HepG2 (cell line): ENCODE measurements around the gene TRIM27. TPM values are rescaled to one million over a fixed set of nuclear protein-coding genes. Genes with fewer than 3 reads are reported as not detected.

Experiments used
- RORA ChIP-seq: sonication (generic); formaldehyde crosslinking; IDR thresholded peaks from 2 replicates; pipeline ENCODE4 v1.5.0; 2020; ENCODE audit warnings: mild to moderate bottlenecking, missing genetic modification reagents, moderate library complexity
- SYNCRIP ChIP-seq: fragments of 200-400 bp; formaldehyde crosslinking; IDR thresholded peaks from 2 replicates; pipeline ENCODE4 v1.6.1; 2018; ENCODE audit warnings: mild to moderate bottlenecking, low read depth, low read length; ENCODE audit not compliant: insufficient read depth
- TMF1 ChIP-seq: sonication (generic); formaldehyde crosslinking; IDR thresholded peaks from 2 replicates; pipeline ENCODE4 v1.8.1; 2022; ENCODE audit warnings: low read depth, missing genetic modification reagents
- ZBTB8A ChIP-seq: sonication (generic); formaldehyde crosslinking; IDR thresholded peaks from 2 replicates; pipeline ENCODE4 v1.4.0; 2020; ENCODE audit warnings: mild to moderate bottlenecking, low read depth, missing genetic modification reagents, borderline replicate concordance
- ZFP82 ChIP-seq: sonication (generic); formaldehyde crosslinking; IDR thresholded peaks from 2 replicates; pipeline ENCODE4 v1.5.1; 2020; ENCODE audit warnings: mild to moderate bottlenecking, missing genetic modification reagents, borderline replicate concordance
- ZMYM4 ChIP-seq: sonication (generic); formaldehyde crosslinking; IDR thresholded peaks from 2 replicates; pipeline ENCODE4 v1.8.1; 2023; ENCODE audit warnings: mild to moderate bottlenecking, missing genetic modification reagents
- ZNF232 ChIP-seq: sonication (generic); formaldehyde crosslinking; IDR thresholded peaks from 2 replicates; pipeline ENCODE4 v1.4.0; 2020; ENCODE audit warnings: missing genetic modification reagents, borderline replicate concordance
- ZNF775 ChIP-seq: sonication (generic); formaldehyde crosslinking; IDR thresholded peaks from 2 replicates; pipeline ENCODE4 v1.4.0; 2020; ENCODE audit warnings: missing genetic modification reagents, mild to moderate bottlenecking, moderate library complexity, borderline replicate concordance
- ZNF790 ChIP-seq: sonication (generic); formaldehyde crosslinking; IDR thresholded peaks from 2 replicates; pipeline ENCODE4 v1.8.0; 2022; ENCODE audit warnings: missing genetic modification reagents, mild to moderate bottlenecking, borderline replicate concordance
- polyA plus RNA-seq, 8 experiments: library from polyadenylated mRNA; depleted of rRNA in 3 of 8; stranded (reverse) in 7 of 8; unstranded in 1 of 8; fragments of >200 nt; fragmentation: Illumina TruSeq in 4 of 8; extraction: Trizol in 4 of 8; gene quantifications; 2 replicates each; pipeline versions ENCODE4 v1.2.1 to v1.2.3, GENCODE V29; 2011 to 2016; ENCODE audit warnings: low read depth in 4 of 8, missing spikeins in 1 of 8, mixed read lengths in 1 of 8; ENCODE audit not compliant: insufficient read depth in 1 of 8
- total RNA-seq, 5 experiments: library from RNA; depleted of rRNA; stranded (reverse); fragments of >200 nt; fragmentation: Illumina TruSeq; extraction: Trizol; gene quantifications; 2 replicates each; pipeline ENCODE4 v1.2.3, GENCODE V29; 2016; ENCODE audit warnings: low read depth in 1 of 5
- TF ChIP-seq, protein P1 (sequence below), 2 experiments: sonication (generic) in 1 of 2; formaldehyde crosslinking in 1 of 2; IDR thresholded peaks; 2 replicates each; pipeline versions ENCODE4 v1.5.1 to v1.6.1; 2011 to 2020; ENCODE audit warnings: borderline replicate concordance in 1 of 2, low read depth in 1 of 2, low read length in 1 of 2, mild to moderate bottlenecking in 1 of 2, missing genetic modification reagents in 1 of 2, moderate library complexity in 1 of 2
- TF ChIP-seq, protein P2 (sequence below): sonication (generic); formaldehyde crosslinking; IDR thresholded peaks from 2 replicates; pipeline ENCODE4 v1.8.0; 2022; ENCODE audit warnings: missing genetic modification reagents, mild to moderate bottlenecking, inconsistent platforms, borderline replicate concordance
- TF ChIP-seq, protein P3 (sequence below): sonication (generic); formaldehyde crosslinking; IDR thresholded peaks from 2 replicates; pipeline ENCODE4; 2020; ENCODE audit warnings: missing genetic modification reagents, mild to moderate bottlenecking, borderline replicate concordance
- TF ChIP-seq, protein P4 (sequence below): sonication (generic); formaldehyde crosslinking; IDR thresholded peaks from 2 replicates; pipeline ENCODE4 v1.4.0; 2020; ENCODE audit warnings: missing genetic modification reagents, borderline replicate concordance

Gene TRIM27
- total and polyA plus RNA-seq, 2 of the 13 experiments (the other 11 are each of a cell fraction or from before 2014, with no cell fraction given), result 88.6 to 112 TPM

DNA sequence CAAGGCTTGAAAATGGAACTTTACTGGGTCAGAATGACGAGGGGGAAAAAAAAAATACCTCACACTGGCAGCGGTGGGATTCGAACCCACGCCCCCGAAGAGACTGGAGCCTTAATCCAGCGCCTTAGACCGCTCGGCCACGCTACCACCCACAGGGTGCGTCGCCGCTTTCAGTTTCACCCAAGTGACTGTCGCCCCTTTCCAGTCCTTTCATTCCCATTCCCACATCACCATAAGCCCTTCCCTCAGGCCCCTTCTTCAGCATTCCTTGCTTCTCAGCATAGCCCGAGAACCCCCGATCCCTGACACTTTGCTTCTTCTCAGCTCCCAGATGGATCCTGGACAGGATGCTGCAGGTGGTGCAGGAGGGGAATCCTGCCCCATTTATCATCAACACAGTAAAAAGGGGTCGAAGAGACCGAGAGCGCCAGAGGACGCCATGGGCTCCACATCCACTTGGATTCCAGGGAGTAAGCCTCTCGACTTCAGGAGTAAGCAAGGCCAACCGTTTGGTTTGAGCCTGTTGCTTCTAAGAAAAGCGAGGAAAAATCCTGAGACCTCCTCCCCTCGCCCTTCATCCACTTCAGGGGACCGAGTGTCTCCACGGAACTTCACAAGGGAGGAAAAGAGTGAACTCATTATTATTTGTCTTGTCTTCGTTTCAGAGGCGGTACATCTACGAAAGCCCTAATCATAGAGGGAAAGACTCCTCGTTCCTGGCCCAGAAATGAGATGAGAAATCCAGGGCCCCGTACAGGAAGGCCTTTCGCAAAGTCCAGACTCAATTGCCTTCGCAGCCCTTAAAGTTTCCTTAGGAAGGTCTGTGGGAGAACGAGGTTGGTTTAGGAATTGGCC lies 20.0 kb upstream of the TRIM27 start (continued):
- no peak for TF ChIP-seq RORA (CRISPR knock-in tag)
- TF ChIP-seq TMF1 (CRISPR knock-in tag), result no peak
- TF ChIP-seq ZBTB8A (CRISPR knock-in tag), result no peak; the same call in 1 of the 2 replicates
- TF ChIP-seq ZFP82 (CRISPR knock-in tag), result no peak
- TF ChIP-seq ZMYM4 (CRISPR knock-in tag), result peak; percentile 70; the same call in 1 of the 2 replicates
- TF ChIP-seq, protein P1, sequence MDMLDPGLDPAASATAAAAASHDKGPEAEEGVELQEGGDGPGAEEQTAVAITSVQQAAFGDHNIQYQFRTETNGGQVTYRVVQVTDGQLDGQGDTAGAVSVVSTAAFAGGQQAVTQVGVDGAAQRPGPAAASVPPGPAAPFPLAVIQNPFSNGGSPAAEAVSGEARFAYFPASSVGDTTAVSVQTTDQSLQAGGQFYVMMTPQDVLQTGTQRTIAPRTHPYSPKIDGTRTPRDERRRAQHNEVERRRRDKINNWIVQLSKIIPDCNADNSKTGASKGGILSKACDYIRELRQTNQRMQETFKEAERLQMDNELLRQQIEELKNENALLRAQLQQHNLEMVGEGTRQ (IDR thresholded peaks at IDR 0.05; ENCODE audit: low read depth, low read length), result no peak; the same call in 1 of the 2 replicates
- TF ChIP-seq, protein P1 (CRISPR knock-in tag; IDR thresholded peaks at IDR 0.05; ENCODE audit: borderline replicate concordance), result no peak
- TF ChIP-seq, protein P2, sequence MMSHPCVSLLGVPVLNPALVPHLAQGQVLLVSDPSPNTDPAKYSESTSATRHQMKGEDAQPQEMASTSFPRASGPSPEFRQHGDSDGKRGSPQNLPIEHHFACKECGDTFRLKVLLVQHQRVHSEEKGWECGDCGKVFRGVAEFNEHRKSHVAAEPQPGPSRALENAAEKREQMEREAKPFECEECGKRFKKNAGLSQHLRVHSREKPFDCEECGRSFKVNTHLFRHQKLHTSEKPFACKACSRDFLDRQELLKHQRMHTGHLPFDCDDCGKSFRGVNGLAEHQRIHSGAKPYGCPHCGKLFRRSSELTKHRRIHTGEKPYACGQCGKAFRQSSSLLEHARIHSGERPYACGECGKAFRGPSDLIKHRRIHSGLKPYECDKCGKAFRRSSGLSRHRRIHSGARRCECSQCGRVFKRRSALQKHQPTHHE (CRISPR knock-in tag), result no peak
- TF ChIP-seq, protein P3, sequence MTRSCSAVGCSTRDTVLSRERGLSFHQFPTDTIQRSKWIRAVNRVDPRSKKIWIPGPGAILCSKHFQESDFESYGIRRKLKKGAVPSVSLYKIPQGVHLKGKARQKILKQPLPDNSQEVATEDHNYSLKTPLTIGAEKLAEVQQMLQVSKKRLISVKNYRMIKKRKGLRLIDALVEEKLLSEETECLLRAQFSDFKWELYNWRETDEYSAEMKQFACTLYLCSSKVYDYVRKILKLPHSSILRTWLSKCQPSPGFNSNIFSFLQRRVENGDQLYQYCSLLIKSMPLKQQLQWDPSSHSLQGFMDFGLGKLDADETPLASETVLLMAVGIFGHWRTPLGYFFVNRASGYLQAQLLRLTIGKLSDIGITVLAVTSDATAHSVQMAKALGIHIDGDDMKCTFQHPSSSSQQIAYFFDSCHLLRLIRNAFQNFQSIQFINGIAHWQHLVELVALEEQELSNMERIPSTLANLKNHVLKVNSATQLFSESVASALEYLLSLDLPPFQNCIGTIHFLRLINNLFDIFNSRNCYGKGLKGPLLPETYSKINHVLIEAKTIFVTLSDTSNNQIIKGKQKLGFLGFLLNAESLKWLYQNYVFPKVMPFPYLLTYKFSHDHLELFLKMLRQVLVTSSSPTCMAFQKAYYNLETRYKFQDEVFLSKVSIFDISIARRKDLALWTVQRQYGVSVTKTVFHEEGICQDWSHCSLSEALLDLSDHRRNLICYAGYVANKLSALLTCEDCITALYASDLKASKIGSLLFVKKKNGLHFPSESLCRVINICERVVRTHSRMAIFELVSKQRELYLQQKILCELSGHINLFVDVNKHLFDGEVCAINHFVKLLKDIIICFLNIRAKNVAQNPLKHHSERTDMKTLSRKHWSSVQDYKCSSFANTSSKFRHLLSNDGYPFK (CRISPR knock-in tag), result peak; percentile 69
- no peak; the same call in 1 of the 2 replicates for TF ChIP-seq ZNF775 (CRISPR knock-in tag)
- peak; percentile 50; the same call in 1 of the 2 replicates for TF ChIP-seq ZNF232 (CRISPR knock-in tag)
- TF ChIP-seq, protein P4, sequence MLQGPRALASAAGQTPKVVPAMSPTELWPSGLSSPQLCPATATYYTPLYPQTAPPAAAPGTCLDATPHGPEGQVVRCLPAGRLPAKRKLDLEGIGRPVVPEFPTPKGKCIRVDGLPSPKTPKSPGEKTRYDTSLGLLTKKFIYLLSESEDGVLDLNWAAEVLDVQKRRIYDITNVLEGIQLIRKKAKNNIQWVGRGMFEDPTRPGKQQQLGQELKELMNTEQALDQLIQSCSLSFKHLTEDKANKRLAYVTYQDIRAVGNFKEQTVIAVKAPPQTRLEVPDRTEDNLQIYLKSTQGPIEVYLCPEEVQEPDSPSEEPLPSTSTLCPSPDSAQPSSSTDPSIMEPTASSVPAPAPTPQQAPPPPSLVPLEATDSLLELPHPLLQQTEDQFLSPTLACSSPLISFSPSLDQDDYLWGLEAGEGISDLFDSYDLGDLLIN (CRISPR knock-in tag), result no peak
- TF ChIP-seq ZNF790, result 0 out of 2 replicates have a peak, but pooled peaks have one; percentile 17
- TF ChIP-seq SYNCRIP, result no peak
